Neutrophil (primary cell): Measurements from ENCODE around the gene EPM2AIP1.

Experiments used
- H3K27ac ChIP-seq: fragments of 200-600 bp; sonication (generic); 2 replicates; pipeline ENCODE4 v1.5.1; 2016; ENCODE audit warnings: mild to moderate bottlenecking, moderate library complexity
- H3K27me3 ChIP-seq: fragments of 200-600 bp; sonication (generic); 2 replicates; pipeline ENCODE4 v1.6.0; 2016; ENCODE audit warnings: mild to moderate bottlenecking
- H3K36me3 ChIP-seq: fragments of 200-600 bp; sonication (generic); 2 replicates; pipeline ENCODE4 v1.5.1; 2017
- H3K4me1 ChIP-seq, 2 experiments: fragments of 200-600 bp in 1 of 2; sonication (generic) in 1 of 2; 1 replicate in 1 of 2; 2 replicates in 1 of 2; pipeline versions ENCODE4 v1.5.1 to v1.6.1; 2013 to 2016; ENCODE audit warnings: low read depth in 1 of 2, low read length in 1 of 2, mild to moderate bottlenecking in 1 of 2, moderate library complexity in 1 of 2; ENCODE audit not compliant: control insufficient read depth in 1 of 2, insufficient read depth in 1 of 2
- H3K4me3 ChIP-seq, 2 experiments: fragments of 200-600 bp in 1 of 2; sonication (generic) in 1 of 2; 1 replicate in 1 of 2; 2 replicates in 1 of 2; pipeline ENCODE4 v1.5.1; 2013 to 2016; ENCODE audit warnings: low read depth in 1 of 2, low read length in 1 of 2, mild to moderate bottlenecking in 1 of 2, moderate library complexity in 1 of 2
- H3K9me3 ChIP-seq: fragments of 200-600 bp; sonication (generic); 2 replicates; pipeline ENCODE4 v1.5.1; 2016
- CTCF ChIP-seq: fragments of 200-600 bp; sonication (generic); IDR thresholded peaks from 2 replicates; pipeline ENCODE4 v1.5.1; 2016; ENCODE audit warnings: antibody characterized with exemption

EPM2AIP1 gene

GRCh38 chr3:37037352-37037751 is 44.4 kb upstream of the EPM2AIP1 start:
- Histone ChIP-seq H3K27ac (no peak overlapping the region), H3K36me3 (peaks cover 44% of the 10 kb centered on the region), H3K9me3 (no peaks in the 10 kb centered on the region), H3K4me1 (peaks cover 0 to 3% of the 10 kb centered on the region in 2 experiments), H3K27me3 (no peaks in the 10 kb centered on the region), H3K4me3 (no peak overlapping the region)
- TF ChIP-seq CTCF: no peak

DNA sequence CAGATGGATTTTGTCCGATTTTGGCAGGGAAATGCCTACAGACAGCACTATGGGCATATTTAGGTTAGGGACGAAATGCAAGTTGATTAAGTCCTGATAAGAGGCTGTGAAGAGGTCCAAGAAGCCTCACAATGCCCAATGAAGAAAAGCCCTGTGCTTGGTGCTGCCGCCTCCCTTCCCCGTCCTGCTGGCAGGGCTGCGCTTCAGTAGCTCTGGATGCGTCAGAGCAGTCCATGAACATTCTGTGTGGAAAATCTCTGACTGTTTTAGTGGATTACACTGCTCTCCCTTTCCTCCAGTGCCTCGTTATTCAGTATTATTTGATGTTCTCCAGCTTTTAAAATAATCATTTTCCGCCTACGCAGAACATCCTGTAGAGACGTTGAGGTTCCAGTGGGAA is 40.0 kb upstream of the EPM2AIP1 start:
- H3K27me3 ChIP-seq: no peaks in the 10 kb centered on the region
- no peaks in the 10 kb centered on the region for H3K9me3 ChIP-seq
- H3K4me3 ChIP-seq: no peak overlapping the region
- peaks cover 0 to 3% of the 10 kb centered on the region in 2 experiments for H3K4me1 ChIP-seq
- no peak for TF ChIP-seq CTCF
- H3K27ac ChIP-seq: no peak overlapping the region
- peaks cover 60% of the 10 kb centered on the region for H3K36me3 ChIP-seq

GRCh38 chr3:37031096-37031682 is 38.3 kb upstream of the EPM2AIP1 start:
- Histone ChIP-seq H3K27me3 (no peaks in the 10 kb centered on the region), H3K4me1 (no peaks in the 10 kb centered on the region), H3K27ac (no peak overlapping the region), H3K36me3 (peaks cover 65% of the 10 kb centered on the region), H3K9me3 (no peaks in the 10 kb centered on the region), H3K4me3 (no peak overlapping the region)
- no peak for TF ChIP-seq CTCF

DNA sequence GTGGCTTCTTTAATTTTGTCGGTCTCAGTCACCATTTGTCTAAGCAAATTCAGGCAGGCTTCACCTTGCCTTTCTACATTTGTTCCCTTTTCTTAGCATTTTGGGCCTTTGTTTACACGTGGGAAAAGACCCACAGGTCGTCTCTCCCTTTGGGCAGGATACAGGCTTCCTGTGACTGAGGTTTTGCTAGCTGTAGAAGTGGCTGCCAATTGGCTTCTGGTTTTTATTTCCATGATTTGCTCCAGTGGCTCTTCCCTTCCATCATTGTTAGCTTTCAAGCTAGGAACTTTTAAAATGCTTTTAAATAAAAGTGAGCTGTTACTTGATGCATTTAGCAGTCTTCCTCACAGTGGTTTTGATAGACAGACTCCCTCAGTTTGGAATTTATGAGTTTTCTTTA is 37.7 kb upstream of the EPM2AIP1 start:
- H3K4me3 ChIP-seq: no peak overlapping the region
- no peak overlapping the region for H3K27ac ChIP-seq
- no peaks in the 10 kb centered on the region for H3K4me1 ChIP-seq
- no peaks in the 10 kb centered on the region for H3K9me3 ChIP-seq
- H3K27me3 ChIP-seq: no peaks in the 10 kb centered on the region
- peaks cover 65% of the 10 kb centered on the region for H3K36me3 ChIP-seq
- no peak for TF ChIP-seq CTCF

DNA sequence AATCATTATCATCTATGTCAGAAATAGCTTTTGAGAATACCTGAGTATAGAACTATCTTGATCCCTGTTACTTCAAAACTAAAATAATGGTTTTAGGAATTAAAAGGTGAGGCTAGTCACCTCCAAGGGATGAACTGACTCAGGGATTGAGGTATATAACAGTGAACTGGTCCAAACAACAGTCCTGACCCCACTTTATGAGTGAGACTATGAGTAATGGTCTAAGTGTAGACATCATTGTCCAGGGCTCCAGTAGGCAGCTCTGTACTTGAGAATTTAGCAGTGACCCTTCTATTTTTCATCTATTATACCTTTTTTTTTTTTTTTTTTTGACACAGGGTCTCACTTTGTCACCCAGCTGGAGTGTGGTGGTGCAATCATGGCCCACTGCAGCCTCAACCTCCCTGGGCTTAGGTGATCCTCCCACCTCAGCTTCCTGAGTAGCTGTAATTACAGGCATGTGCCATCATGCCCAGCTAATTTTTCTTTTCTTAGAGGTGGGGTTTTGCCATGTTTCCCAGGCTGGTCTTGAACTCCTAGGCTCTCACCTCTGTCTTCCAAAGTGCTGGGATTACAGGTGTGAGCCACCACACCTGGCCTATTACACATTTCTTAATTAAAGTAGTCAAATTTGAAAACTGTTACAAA is 36.7 kb upstream of the EPM2AIP1 start:
- TF ChIP-seq CTCF: no peak
- Histone ChIP-seq H3K36me3 (peaks cover 65% of the 10 kb centered on the region), H3K27ac (no peak overlapping the region), H3K9me3 (no peaks in the 10 kb centered on the region), H3K27me3 (no peaks in the 10 kb centered on the region), H3K4me1 (peaks cover 0 to 4% of the 10 kb centered on the region in 2 experiments), H3K4me3 (no peak overlapping the region)
